Panc1 (cell line): Measurements from ENCODE around the gene NUTF2. TPM values are rescaled to one million over a fixed set of nuclear protein-coding genes. Genes with fewer than 3 reads are reported as not detected.

Source experiments
- ATAC-seq: fragments of 200-7000 bp; cut with Tn5 transposase; 2 replicates; pipeline ENCODE4 v1.9.1; 2020; ENCODE audit warnings: mild to moderate bottlenecking, moderate library complexity
- BruUV-seq: library from RNA; stranded (reverse); fragments of 400-500 nt; replicated peaks from 2 replicates; lab custom pipeline; 2021; lab: Mats Ljungman, UMichigan
- CTCF ChIA-PET: fragments of 300-600 bp; sonication (Branson Sonifier 250); formaldehyde crosslinking; loops from one replicate; lab custom pipeline; 2022; ENCODE audit warnings: antibody characterized with exemption; lab: Charles Lee
- POLR2A ChIA-PET: fragments of 300-600 bp; sonication (Branson Sonifier 250); formaldehyde crosslinking; loops from one replicate; lab custom pipeline; 2022; ENCODE audit warnings: antibody characterized with exemption; lab: Charles Lee
- DNase-seq: peaks from one replicate; pipeline ENCODE4 v3.0.0-alpha.2; 2010; ENCODE audit warnings: low read depth, low spot score
- H3K27ac ChIP-seq: 2 replicates; pipeline ENCODE4 v1.5.1; 2011; ENCODE audit warnings: mild to moderate bottlenecking, low read length, inconsistent platforms
- H3K27me3 ChIP-seq: fragments of 200-500 bp; sonication (Bioruptor generic); 2 replicates; pipeline ENCODE4 v1.6.0; 2014; ENCODE audit warnings: low read length, inconsistent platforms; ENCODE audit not compliant: control insufficient read depth, insufficient read depth
- H3K36me3 ChIP-seq: fragments of 200-500 bp; sonication (Bioruptor generic); 2 replicates; pipeline ENCODE4 v1.5.1; 2014; ENCODE audit warnings: inconsistent platforms, mild to moderate bottlenecking, low read length, moderate library complexity; ENCODE audit not compliant: control insufficient read depth, insufficient read depth
- H3K4me1 ChIP-seq: 2 replicates; pipeline ENCODE4 v1.5.1; 2011; ENCODE audit warnings: inconsistent platforms, mild to moderate bottlenecking, low read length, moderate library complexity; ENCODE audit not compliant: control insufficient read depth, insufficient read depth
- H3K4me3 ChIP-seq, 2 experiments: 2 replicates each; pipeline ENCODE4 v1.5.1; 2011 to 2012; ENCODE audit warnings: low read depth in 2 of 2, low read length in 2 of 2, mild to moderate bottlenecking in 2 of 2, inconsistent platforms in 1 of 2, moderate library complexity in 1 of 2
- H3K9me3 ChIP-seq: fragments of 200-500 bp; sonication (Bioruptor generic); 2 replicates; pipeline ENCODE4 v1.5.1; 2014; ENCODE audit warnings: low read depth, mild to moderate bottlenecking, inconsistent platforms, low read length, moderate library complexity; ENCODE audit not compliant: control insufficient read depth, insufficient read depth
- POLR2AphosphoS5 ChIP-seq: IDR thresholded peaks from 2 replicates; pipeline ENCODE4 v1.6.1; 2012; ENCODE audit warnings: mild to moderate bottlenecking, low read depth, low read length, moderate library complexity
- REST ChIP-seq, 2 experiments: IDR thresholded peaks; 2 replicates each; pipeline ENCODE4 v1.6.1; 2011 to 2012; ENCODE audit warnings: low read depth in 2 of 2, control low read depth in 1 of 2, low read length in 1 of 2, mild to moderate bottlenecking in 1 of 2, moderate library complexity in 1 of 2; ENCODE audit not compliant: insufficient read depth in 1 of 2
- SIN3A ChIP-seq: IDR thresholded peaks from 2 replicates; pipeline ENCODE4 v1.6.1; 2012; ENCODE audit warnings: low read depth, mild to moderate bottlenecking, low read length, moderate library complexity, borderline replicate concordance; ENCODE audit not compliant: insufficient read depth
- TCF7L2 ChIP-seq: IDR thresholded peaks from 2 replicates; pipeline ENCODE4 v1.6.1; 2011; ENCODE audit warnings: mild to moderate bottlenecking, low read depth, low read length, inconsistent platforms
- in situ Hi-C: cut with HindIII; loops from 2 replicates; pipeline ENCODE4 v1.10.0; 2016; ENCODE audit warnings: low sequenced_read_pairs, low pct_unique_long_range_greater_than_20kb
- intact Hi-C: fragments of 100-400 bp; cut with micrococcal nuclease; formaldehyde crosslinking; loops from one replicate; pipeline ENCODE4 v1.10.0; 2022; ENCODE audit not compliant: unreplicated experiment
- total RNA-seq: library from RNA; stranded (reverse); gene quantifications from one replicate; pipeline ENCODE4 v1.2.1, GENCODE V29; 2021; ENCODE audit not compliant: unreplicated experiment
- TF ChIP-seq, protein P1 (sequence below): fragments of 450-650 bp; IDR thresholded peaks from 2 replicates; pipeline ENCODE4 v1.5.1; 2017; ENCODE audit warnings: mild to moderate bottlenecking

The NUTF2 gene
- total RNA-seq, 1 experiment from 2014 or later: 119 TPM

- no peak for TF ChIP-seq TCF7L2
- TF ChIP-seq, protein P1, sequence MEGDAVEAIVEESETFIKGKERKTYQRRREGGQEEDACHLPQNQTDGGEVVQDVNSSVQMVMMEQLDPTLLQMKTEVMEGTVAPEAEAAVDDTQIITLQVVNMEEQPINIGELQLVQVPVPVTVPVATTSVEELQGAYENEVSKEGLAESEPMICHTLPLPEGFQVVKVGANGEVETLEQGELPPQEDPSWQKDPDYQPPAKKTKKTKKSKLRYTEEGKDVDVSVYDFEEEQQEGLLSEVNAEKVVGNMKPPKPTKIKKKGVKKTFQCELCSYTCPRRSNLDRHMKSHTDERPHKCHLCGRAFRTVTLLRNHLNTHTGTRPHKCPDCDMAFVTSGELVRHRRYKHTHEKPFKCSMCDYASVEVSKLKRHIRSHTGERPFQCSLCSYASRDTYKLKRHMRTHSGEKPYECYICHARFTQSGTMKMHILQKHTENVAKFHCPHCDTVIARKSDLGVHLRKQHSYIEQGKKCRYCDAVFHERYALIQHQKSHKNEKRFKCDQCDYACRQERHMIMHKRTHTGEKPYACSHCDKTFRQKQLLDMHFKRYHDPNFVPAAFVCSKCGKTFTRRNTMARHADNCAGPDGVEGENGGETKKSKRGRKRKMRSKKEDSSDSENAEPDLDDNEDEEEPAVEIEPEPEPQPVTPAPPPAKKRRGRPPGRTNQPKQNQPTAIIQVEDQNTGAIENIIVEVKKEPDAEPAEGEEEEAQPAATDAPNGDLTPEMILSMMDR: no peak
- no peak for TF ChIP-seq REST (IDR thresholded peaks at IDR 0.05; ENCODE audit: insufficient read depth in 1 of 2, low read depth in 2 of 2, low read length in 1 of 2)
- no peak for TF ChIP-seq SIN3A
- in situ Hi-C loops (no loop called here), intact Hi-C loops (no loop called here)
- no peaks in the 10 kb centered on the region; the same call in none of the 2 replicates for H3K36me3 ChIP-seq
- peak overlapping the region; percentile 85 to 92 for H3K4me3 ChIP-seq
- peak overlapping the region; percentile 93 for H3K27ac ChIP-seq
- DNase-seq: no peak
- CTCF ChIA-PET: interaction anchor here (0.5 to 0.9 kb wide), 2 partner anchors 29 to 32 kb away, joined by 3 read pairs; no protein-coding TSS in a partner anchor
- peaks cover 26% of the 10 kb centered on the region for H3K4me1 ChIP-seq
- no peaks in the 10 kb centered on the region for H3K9me3 ChIP-seq
- no peaks in the 10 kb centered on the region for H3K27me3 ChIP-seq
- POLR2A ChIA-PET: interaction anchor here (1.0 kb wide), 1 partner anchor 39 kb away, joined by 3 read pairs; the partner anchor contains the start of gene RANBP10
- ATAC-seq: no peak
- no TSS peak for BruUV-seq
Observed at GRCh38 chr16:67845291-67846062, 1.3 kb upstream of the NUTF2 start.

- Histone ChIP-seq H3K27ac (peak overlapping the region; percentile 93), H3K9me3 (no peaks in the 10 kb centered on the region), H3K36me3 (no peaks in the 10 kb centered on the region; the same call in none of the 2 replicates), H3K4me1 (peaks cover 26% of the 10 kb centered on the region), H3K4me3 (peak overlapping the region; percentile 85 to 92), H3K27me3 (no peaks in the 10 kb centered on the region)
- in situ Hi-C loops (no loop called here), intact Hi-C loops (no loop called here)
- CTCF ChIA-PET: interaction anchor here (0.5 kb wide), 1 partner anchor 32 kb away, joined by 3 read pairs; no protein-coding TSS in a partner anchor
- no TSS peak for BruUV-seq
- ATAC-seq (no peak), DNase-seq (no peak)
- TF ChIP-seq REST (IDR thresholded peaks at IDR 0.05; ENCODE audit: insufficient read depth in 1 of 2, low read depth in 2 of 2, low read length in 1 of 2): no peak
- TF ChIP-seq, protein P1: no peak
- no peak for TF ChIP-seq POLR2AphosphoS5
- no peak for TF ChIP-seq SIN3A
- no peak for TF ChIP-seq TCF7L2
- POLR2A ChIA-PET: no interaction called here
Observed at GRCh38 chr16:67846063-67846319, 742 bp upstream of the NUTF2 start.
